Measurements from ENCODE around the gene HOGA1. TPM values are rescaled to one million over a fixed set of nuclear protein-coding genes. Genes with fewer than 3 reads are reported as not detected.
A peak's percentile ranks its signal among the peaks of the same experiment; 100 is the strongest.

The HOGA1 gene
- polyA plus RNA-seq, 1 donor (not counting 4 experiments of a cell fraction or from before 2014, with no cell fraction given): 1.0 TPM

GRCh38 chr10:97608991-97609561, 24.9 kb downstream of the HOGA1 start:
- H2AFZ ChIP-seq (ENCODE audit: control insufficient read depth, low read length): peak overlapping the region; percentile 27
- no peaks in the 10 kb centered on the region for H3K9me1 ChIP-seq (ENCODE audit: control insufficient read depth, extremely low read depth, insufficient read depth, low read length)
- H3K9ac ChIP-seq (ENCODE audit: control insufficient read depth, extremely low read depth, insufficient read depth, low read length): no peak overlapping the region
- DNase-seq (ENCODE audit: low read depth, low spot score): no peak
- dilution Hi-C loops (cut with MboI; ENCODE audit: extremely low pct_ligation_motif_present, low sequenced_read_pairs): no loop called here
- TF ChIP-seq CTCF (optimal IDR thresholded peaks at IDR 0.05 in 1 of 3, IDR thresholded peaks at IDR 0.05 in 1 of 3, conservative IDR thresholded peaks at IDR 0.05 in 1 of 3; ENCODE audit: extremely low read depth in 1 of 3, insufficient read depth in 2 of 3, low read length in 3 of 3): no peak
- TF ChIP-seq EZH2 (IDR thresholded peaks at IDR 0.05; ENCODE audit: low read length): no peak
- FAIRE-seq: peak; percentile 84
- H3K4me1 ChIP-seq (ENCODE audit: control insufficient read depth, extremely low read depth, insufficient read depth, low read length): peaks cover 19% of the 10 kb centered on the region
- peak overlapping the region in 1 of 3 experiments; percentile 31 for H3K4me3 ChIP-seq (ENCODE audit: control insufficient read depth in 2 of 3, extremely low read depth in 1 of 3, insufficient read depth in 2 of 3, low read depth in 1 of 3, low read length in 3 of 3)
- H3K9me3 ChIP-seq (ENCODE audit: control insufficient read depth, low read depth, low read length): no peaks in the 10 kb centered on the region
- no peaks in the 10 kb centered on the region for H3K36me3 ChIP-seq (ENCODE audit: control insufficient read depth in 2 of 2, extremely low read depth in 1 of 2, insufficient read depth in 2 of 2, low read length in 2 of 2)
- no peaks in the 10 kb centered on the region for H3K79me2 ChIP-seq (ENCODE audit: control insufficient read depth, insufficient read depth, low read length)
- no peak overlapping the region for H3K27ac ChIP-seq (ENCODE audit: control insufficient read depth, insufficient read depth, low read length)
- H4K20me1 ChIP-seq (ENCODE audit: control insufficient read depth, extremely low read depth, insufficient read depth, low read length): no peaks in the 10 kb centered on the region
- peak overlapping the region; percentile 55 for H3K4me2 ChIP-seq (ENCODE audit: control insufficient read depth, extremely low read depth, insufficient read depth, low read depth, low read length)
- H3K27me3 ChIP-seq (ENCODE audit: control insufficient read depth, extremely low read depth, insufficient read depth, low read length): no peaks in the 10 kb centered on the region

- no peak overlapping the region for H3K27ac ChIP-seq (ENCODE audit: control insufficient read depth, insufficient read depth, low read length)
- no peak overlapping the region for H3K9ac ChIP-seq (ENCODE audit: control insufficient read depth, extremely low read depth, insufficient read depth, low read length)
- no peaks in the 10 kb centered on the region for H3K36me3 ChIP-seq (ENCODE audit: control insufficient read depth in 2 of 2, extremely low read depth in 1 of 2, insufficient read depth in 2 of 2, low read length in 2 of 2)
- no peaks in the 10 kb centered on the region for H3K9me3 ChIP-seq (ENCODE audit: control insufficient read depth, low read depth, low read length)
- H3K79me2 ChIP-seq (ENCODE audit: control insufficient read depth, insufficient read depth, low read length): no peaks in the 10 kb centered on the region
- no peak overlapping the region for H3K4me3 ChIP-seq (ENCODE audit: control insufficient read depth in 2 of 3, extremely low read depth in 1 of 3, insufficient read depth in 2 of 3, low read depth in 1 of 3, low read length in 3 of 3)
- H4K20me1 ChIP-seq (ENCODE audit: control insufficient read depth, extremely low read depth, insufficient read depth, low read length): no peaks in the 10 kb centered on the region
- no peak for FAIRE-seq
- H3K4me1 ChIP-seq (ENCODE audit: control insufficient read depth, extremely low read depth, insufficient read depth, low read length): peaks cover 19% of the 10 kb centered on the region
- no peak overlapping the region for H3K4me2 ChIP-seq (ENCODE audit: control insufficient read depth, extremely low read depth, insufficient read depth, low read depth, low read length)
- H3K27me3 ChIP-seq (ENCODE audit: control insufficient read depth, extremely low read depth, insufficient read depth, low read length): no peaks in the 10 kb centered on the region
- H2AFZ ChIP-seq (ENCODE audit: control insufficient read depth, low read length): no peak overlapping the region
- dilution Hi-C loops (cut with MboI; ENCODE audit: extremely low pct_ligation_motif_present, low sequenced_read_pairs): no loop called here
- H3K9me1 ChIP-seq (ENCODE audit: control insufficient read depth, extremely low read depth, insufficient read depth, low read length): no peaks in the 10 kb centered on the region
- TF ChIP-seq CTCF (optimal IDR thresholded peaks at IDR 0.05 in 1 of 3, IDR thresholded peaks at IDR 0.05 in 1 of 3, conservative IDR thresholded peaks at IDR 0.05 in 1 of 3; ENCODE audit: extremely low read depth in 1 of 3, insufficient read depth in 2 of 3, low read length in 3 of 3) (no peak), EZH2 (IDR thresholded peaks at IDR 0.05; ENCODE audit: low read length) (no peak)
- no peak for DNase-seq (ENCODE audit: low read depth, low spot score)
These were observed 27.3 kb downstream of the HOGA1 start for GRCh38 chr10:97611473-97611872.

All from keratinocyte (primary cell).